Measurements from ENCODE around the gene PDE6B.

DNA sequence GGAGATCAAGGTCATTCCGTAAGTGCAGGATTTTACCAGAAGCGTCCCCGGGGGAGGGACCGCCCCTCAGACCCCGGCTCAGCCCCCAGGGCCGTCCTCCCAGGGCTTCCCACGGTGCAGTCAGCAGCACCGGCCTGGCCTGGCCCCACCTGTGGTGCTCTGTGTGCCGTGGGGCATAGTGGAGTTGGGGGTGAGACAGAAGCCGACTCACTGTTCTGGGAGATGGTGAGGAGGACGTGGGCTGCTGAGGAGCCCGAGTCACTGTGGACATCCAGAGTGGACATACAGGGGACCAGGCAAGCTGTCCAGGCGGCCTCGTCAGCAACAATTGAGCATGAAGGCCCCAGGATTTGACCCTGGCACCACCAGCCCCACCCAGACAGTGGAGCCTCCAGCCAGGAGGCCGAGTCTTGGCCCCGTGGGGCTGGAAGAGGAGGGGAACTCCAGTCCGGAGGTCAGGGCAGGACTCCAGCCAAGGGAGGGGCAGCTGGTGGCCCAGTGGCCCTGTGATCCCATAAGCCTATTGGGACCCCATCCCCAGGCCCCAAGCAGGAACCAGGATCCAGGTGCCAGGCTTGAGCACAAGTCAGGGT, 29.6 kb downstream of the PDE6B start:
- TF ChIP-seq CTCF (IDR thresholded peaks at IDR 0.05) (no peak), POLR2A (IDR thresholded peaks at IDR 0.05) (no peak)
